Medulla oblongata (tissue), 1 donor: ENCODE measurements around the gene CRYBA4.

Experiments
- DNase-seq: peaks from one replicate; pipeline ENCODE4 v3.0.0-alpha.2; 2015; ENCODE audit errors: extremely low spot score

The CRYBA4 gene

DNA sequence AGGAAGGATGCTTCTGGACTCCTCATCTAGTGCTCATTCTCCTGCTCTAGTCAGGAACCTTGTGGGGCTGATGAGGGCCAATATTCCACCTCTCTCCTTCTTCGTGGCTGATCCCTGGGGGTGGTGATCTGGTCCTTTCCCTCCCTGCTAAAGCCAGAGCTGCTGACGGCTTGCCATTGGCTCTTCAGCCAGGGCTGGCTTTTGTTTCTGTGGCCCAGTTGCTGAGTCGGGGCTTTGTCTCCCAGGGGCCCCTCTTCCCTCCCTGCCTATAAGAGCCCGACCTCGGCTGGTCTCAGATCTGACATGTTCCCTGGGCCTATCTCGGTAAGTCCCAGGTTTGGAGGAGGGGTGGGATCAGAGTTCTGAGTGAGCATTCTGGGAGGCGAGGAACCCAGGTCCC, at the start of gene CRYBA4:
CRYBA4 (plus strand) TSS at position 301 of the 400 bp plus-strand sequence. CDS start 634 bp downstream, outside the sequence.
- DNase-seq = no peak

DNA sequence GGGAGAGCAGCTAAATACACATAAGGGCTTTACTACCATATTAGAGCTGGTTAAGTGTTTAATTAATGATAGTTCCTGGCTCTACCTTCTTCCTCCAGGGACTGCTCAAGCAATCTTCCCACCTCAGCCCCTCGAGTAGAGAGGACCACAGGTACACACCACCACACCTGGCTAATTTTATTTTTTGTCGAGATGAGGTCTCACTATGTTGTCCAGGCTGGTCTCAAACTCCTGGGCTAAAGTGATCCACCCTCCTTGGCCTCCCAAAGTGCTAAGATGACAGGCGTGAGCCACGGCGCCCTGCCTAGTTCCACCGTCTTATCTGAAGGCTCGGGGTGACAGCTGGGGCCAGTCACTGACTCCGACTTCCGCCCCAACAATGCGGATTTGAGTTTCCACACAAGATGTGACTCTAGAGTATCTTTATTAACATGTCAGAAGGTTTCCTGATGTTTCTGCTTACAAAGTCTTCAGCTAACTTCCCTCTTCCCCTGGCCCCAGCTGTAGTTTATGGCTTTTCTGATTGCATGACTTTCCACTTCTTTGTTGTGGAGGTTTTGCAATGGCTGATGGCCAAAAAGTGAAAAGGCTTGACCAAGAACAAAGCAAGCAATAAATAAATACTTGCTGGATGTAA, 48.6 kb upstream of the CRYBA4 start:
- DNase-seq = peak; percentile 73

DNA sequence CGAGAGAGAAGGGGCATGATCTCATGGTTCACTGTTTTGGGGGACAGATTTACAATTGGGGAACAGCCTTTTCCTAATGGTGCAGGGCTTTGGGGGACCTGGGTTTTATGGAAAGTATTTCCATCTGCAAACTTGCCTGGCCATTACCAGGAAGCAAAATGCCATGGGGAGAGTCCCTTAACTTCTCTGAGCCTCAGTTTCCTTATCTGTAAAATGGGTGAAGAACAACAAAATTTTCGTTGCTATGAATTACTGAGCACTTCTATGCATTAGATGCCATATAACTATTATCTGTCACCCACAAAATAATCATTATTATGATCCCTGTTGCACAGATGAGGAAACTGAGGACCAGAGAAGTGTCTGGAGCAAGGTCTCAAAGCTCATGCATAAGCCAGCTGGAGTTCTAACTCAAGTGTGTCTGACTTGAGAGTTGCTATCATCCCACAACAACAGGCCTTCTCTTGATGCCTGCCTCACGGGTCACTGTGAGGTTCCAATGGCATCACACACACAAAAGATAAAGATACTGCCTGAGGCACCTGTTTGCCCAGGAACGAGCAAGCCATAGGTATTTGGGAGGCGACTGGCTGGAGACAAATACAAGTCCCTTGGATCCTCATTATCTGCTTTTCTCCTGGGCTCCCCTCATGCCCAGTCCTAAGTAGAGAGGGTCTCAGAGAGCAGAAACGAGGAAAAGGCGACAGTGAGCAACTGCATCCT, 47.6 kb upstream of the CRYBA4 start:
- no peak for DNase-seq

DNA sequence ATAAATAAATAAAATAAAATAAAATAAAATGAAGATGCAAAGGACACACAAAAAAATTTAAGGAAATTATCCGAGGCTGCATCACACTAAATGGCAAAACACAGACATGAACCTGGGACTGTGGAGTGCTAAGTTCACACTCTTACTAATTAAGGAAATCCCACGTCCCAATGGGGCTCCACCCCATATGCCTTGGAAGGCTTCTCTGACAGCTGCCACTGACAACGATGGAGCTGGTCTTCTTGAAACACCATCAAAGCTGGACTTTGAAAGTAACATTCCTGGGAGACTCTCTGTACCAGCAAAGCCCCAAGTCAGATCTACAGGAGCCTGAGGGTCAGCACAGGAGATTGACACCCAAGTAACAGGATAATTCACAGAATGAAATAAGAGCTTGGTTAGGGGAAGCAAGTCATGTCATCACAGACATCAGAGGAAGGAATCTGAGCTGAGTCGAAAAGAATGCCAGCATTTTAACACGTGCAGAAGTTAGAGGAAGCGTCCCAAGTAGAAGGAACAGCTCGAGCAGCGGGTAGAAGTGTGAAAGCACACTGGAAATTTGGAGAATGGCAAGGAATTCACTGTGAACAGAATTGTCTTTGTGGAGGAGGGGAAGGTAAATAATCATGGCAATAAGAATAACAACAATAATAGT, 45.6 kb upstream of the CRYBA4 start:
- DNase-seq = peak; percentile 63

DNA sequence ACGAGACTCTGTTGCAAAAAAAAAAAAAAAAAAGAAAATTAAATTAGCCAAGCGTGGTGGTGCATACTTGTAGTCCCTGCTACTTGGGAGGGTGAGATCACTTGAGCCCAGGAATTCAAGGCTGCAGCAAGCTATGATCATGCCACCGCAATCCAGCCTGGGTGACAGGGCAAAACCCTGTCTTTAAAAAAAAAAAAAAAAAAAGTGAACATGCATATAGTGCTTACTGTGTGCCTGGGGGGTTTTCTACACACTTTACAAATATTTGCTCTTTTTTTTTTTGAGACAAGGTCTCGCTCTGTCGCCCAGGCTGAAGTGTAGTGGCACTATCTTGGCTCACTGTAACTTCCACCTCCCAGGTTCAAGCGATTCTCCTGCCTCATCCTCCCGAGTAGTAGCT, 44.7 kb upstream of the CRYBA4 start:
- no peak for DNase-seq

DNA sequence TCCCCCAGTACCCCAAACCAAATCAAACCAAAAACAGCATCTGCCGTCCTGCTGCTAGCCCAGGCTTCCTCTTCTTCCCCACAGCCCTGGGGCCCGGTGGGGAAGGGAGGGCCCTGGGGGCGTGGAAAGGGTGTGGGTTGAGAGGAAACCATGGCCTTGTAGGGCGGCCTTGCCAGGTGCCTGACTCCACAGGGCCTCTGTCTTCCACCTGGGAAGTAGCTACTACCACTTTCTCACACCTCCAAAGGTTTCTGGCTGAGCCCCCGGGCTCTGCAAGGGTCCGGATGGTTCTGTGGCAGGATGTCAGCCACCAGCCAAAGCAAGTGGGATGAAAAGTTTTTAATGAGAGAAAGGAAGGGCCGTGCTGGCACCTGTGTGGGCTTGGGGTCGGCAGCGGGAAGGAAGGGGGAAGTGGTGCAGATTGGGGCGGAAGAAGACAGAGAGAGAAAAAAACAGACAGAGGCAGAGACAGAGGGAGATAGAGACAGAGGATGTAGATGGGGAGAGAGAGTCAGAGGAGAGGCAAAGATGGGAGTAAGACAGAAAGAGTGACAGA, 42.4 kb upstream of the CRYBA4 start:
- DNase-seq = peak; percentile 56

DNA sequence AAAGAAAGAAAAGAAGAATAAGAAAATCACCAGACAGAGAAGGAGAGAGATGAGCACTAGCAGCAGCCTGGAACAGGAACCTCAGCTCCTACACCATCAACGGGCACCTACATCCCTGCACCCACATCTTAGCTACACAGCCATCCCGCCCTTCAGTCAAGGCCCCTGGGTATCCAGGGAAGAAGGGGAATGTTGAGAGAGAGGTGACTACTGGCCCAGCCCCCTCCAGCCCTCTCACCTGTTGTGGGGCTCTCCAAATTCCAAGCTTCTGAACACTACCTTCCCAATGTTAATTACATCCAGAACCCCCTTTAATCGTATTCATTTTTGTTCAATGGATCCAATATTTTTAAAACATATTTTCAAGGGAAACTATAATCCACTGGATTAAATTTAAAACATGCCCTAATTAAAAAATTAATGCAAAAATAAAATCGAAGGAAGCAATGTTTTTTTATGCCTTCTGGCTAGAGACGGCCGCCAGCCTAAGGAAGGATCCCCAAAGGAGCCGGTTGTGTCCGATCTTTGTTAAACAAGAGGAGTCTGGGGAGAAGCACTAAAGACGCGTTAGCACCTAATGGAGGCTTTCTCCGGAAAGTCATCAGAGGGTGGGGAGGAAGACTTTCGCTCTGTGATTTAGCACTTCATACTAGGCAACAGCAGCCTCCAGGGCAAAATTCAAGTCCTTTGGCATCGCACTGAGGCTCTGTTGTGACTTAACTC, 41.4 kb upstream of the CRYBA4 start:
- no peak for DNase-seq

DNA sequence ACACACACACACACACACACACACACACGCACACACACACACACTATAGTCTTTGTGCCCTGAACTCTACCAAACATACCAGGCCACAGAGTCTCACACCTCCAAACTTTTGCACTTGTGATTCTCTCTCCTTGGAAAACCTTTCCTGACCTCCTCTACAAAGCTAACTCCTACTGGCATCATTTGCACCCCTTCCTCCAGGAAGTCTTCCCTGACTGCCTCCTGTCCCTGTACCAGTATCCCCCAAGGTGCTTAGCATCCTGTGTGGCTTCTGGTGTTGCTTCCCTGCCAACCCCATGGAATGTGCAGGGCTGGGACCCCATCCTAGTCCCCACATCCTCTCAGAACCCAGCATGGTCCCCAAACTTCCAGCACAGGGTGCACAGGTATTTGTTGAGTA, 40.7 kb upstream of the CRYBA4 start:
- DNase-seq = no peak

DNA sequence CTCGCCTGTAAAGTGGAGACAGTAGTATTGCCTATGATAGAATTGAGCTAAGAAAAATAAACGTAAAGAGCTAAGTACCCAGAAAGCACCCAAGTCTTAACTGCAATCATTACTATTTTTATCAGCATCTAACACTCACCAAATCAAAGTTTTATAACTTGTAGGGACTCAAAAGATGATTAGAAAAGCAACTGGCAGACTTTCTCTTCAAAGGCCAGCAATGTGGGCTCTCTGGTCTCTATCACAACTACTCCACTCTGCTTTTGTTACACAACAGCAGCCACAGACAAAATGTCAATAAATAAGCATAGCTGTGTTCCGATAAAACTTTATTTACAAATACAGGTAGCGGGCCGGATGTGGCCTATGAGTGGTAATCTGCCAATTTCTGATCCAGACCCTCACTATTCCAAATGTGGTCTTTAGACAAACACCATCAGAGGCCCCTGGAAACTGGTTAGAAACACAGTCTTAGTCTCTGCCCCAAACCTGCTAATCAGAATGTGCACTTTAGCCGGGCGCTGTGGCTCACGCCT, 40.1 kb upstream of the CRYBA4 start:
- DNase-seq = no peak

DNA sequence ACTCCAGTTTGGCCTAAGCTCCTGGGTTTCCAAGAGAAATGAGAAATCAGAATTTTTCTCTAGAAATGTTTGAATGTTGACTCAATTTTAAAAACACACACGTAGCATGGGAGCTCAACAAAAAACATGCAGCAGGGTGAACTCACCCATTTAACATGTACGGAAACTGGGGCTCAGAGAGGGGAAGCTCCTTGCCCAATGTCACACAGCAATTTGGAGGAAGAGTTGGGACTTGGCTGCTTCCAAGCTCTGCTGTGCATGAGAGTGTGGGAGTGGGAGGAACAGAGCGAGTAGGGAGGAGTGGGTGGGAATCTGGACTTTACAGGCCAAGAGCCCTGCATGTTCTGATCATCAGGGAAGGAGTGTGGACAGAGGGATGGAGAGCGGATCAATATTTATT, 37.8 kb upstream of the CRYBA4 start:
- no peak for DNase-seq

DNA sequence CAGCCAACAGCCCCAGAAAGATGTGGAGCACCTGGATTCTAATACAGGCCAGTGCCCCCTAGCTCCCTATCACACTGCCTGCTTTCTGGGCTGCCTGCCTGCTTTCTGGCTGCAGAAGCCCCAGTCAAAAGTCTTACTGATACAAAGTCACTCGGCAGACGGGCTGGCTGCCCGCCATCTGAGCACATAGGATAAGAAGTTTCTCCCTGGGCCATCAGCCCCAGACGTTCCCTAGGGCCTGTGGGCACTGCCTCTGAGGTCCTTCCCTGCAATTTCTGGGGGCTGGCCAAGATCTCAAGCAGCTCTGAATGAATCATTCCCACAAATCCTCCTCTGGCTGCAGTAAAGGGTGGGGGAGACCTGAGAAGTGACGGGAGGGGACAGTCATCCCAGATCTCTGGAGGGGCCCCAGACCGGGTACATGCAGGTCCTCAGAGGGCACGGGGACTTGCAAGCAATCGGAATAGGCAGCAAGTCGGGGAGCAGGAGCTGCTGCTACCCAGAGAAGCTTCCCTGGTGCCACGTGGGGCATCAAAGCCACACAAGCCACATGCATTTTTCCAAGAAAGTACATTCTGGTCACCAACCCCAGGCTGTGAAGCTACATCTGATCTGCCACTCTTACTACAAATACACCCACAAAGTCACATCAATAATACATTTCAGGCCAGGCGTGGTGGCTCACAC, 36.5 kb upstream of the CRYBA4 start:
- DNase-seq = no peak

DNA sequence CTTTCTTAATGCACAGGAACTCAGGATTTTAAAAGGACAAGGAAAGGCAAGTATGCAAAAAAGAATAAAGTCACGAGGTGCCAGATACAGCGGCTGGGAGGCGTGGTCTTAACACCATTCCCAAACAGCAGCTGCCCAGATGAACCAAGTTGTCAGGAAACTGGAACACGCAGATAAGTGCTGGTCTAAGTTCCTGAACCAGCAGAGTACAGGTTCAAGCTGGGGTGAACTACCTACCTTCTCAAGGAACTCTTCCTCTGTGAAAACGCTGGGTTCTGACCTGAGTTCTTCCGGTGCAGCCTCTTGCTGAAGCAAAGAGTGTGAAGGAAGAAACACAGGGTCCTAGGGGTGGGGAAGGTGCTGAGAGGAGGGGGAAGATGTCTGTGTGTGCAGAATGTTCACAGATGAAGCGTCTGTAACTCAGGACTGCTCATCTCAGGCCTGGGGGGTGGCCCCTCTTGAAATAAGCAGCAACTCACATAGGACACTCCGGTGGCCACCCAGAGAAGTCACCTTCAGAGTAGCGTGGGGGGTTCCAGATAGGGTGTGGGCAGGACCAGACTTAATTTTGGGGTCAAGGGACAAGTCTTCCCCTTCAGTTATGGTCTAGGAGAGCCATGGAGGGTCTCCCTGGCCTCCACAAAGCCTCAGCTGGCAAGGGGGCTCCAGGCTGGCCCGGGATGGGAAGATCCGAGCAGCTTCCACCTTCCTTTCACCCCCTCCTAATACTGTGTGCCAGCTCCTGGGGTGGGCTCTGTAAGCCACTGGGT, 35.0 kb upstream of the CRYBA4 start:
- no peak for DNase-seq

DNA sequence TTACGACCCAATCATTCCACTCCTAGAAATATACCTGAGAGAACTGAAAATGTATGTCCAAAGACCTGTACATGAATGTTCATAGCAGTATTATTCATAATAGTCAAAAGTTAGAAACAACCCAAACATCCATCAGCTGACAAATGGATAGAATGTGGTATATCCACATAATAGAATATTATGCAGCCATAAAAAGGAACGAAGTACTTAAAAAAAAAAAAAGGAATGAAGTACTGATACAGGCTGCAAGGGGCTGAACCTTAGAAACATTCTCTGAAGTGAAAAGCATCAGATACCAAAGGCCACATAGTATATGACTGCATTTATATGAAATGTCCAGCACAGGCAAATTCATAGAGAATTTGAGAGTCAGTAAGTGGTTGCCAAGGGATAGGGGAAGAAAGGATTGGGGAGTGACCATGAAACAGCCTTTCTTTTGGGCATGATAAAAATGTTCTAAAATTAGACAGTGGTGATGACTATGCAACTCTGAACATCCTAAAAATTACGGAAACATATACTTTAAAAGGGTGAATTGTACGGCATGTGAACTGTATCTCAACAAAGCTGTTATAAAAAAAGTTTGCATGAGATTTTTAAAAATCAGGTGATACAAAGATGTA, 33.7 kb upstream of the CRYBA4 start:
- DNase-seq = no peak

DNA sequence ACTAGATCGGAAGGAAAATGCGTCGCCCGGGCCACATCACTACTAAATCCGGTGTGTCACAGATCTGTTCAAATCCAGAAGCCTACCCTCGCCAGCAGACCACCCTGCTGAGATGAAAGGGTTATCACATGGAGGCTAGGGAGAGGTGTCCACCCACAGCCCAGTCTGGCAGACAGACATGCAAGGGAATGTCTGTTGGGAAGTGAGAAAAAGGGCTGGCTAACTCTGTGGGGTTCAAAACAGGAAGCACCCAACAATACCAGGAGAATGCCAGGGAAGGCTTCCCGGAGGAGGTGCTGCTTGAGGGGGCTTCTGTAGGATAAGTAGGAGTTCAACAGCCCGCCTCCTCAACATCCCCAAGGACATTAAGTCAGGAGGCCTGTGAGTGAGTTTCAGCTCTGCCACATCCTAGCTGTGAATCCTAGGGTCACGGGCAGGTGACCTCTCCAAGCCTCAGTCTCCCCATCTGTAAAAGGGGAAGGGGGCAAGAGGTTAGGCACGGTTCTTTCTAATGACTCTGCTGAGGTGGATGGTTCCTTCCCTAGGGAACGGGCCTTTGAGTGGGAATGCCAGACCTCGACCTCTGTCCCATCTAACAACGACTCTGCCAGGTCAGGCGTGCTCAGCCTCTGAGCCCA, 32.9 kb upstream of the CRYBA4 start:
- no peak for DNase-seq

DNA sequence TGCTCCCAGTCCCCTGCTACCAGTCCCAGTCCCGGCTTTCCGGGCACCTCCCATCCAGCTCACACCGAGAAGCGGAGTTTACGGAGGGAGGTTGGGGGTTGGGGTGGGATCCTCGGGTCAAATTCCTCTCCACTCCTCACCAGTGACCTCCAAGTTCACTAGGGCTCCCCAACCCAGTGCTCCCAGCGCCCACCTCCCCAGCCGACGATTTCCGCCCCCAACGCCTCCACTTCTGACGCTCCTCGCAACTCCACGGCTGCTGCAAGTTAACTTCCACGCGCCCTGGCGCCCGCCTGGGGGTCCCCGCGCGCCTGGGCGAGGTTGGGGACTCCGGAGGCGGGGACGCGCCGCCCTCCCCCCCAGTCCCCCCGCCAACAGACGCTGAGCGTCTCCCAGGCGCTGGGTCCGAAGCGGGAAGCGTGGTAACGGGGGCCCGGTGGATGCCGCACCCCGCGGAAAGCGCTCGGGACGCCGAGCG, 32.4 kb upstream of the CRYBA4 start:
- DNase-seq = no peak

DNA sequence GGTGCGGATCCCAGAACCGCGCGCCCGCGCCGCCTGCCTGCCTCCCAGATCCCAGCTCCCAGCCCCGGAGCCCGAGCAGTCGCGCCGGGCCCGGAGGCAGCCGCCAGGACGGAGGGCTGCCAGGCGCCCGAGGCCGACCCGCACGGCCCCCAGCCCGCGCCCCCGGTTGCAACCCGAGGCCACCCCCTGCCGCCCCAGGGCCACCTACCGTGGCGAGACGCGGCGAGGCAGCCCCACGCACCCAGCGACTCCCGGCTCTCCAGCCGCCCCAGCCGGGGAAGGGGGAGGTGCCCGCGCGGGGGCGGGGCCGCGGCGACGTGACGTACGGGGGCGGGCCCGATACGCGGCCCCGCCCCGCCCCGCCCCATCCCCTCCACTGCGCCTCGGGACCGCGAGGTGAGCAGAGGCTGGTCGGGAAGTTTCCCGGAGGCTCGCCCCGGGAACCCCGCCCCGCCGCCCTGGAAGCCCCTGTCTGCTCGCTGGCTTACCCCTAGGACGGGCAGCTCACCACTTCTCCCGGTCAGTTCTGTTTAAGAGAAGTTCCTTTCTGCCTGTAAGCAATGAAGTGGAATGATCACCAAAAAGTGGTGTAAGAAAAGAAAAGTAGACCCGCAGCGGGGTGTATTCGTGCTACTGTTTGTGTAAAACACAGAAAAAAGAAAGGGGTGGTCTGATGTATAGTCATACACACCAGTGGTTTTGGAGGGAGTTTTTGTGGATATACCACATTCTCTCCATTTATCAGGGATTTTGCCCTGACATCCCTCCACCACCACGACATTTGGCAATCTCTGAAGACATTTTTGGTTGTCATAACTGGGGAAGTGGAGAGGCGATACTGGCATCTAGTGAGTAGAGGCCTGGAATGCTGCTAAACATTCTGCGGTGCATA, 31.7 kb upstream of the CRYBA4 start, which contains the start of gene TPST2:
TPST2 (minus strand) TSS at position 288 of the 892 bp plus-strand sequence. CDS start 48,502 bp downstream, outside the sequence.
- peak; percentile 82 for DNase-seq

DNA sequence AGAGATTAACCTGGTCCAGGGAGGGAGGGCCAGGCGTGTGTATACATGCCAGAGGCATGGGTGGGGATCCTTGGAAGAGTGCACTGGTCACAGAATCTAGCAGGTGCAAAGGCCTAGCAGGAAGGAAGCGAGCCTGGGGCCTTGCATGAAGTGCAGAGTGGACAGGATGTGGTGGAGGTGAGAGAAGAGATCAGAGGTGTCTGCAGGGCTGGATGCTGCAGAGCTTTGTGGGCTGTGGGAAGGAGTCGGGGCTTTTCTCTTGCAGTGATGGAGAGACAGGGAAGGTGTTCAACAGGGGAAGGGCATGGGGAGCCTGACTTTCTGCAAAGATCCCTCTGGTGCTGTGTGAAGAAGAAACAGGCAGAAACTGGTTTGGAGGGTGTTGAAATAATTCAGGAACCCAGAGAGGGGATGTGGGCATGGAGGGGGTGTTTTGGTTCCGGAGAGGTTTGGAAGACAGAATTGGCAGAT, 29.3 kb upstream of the CRYBA4 start:
- peak; percentile 45 for DNase-seq

DNA sequence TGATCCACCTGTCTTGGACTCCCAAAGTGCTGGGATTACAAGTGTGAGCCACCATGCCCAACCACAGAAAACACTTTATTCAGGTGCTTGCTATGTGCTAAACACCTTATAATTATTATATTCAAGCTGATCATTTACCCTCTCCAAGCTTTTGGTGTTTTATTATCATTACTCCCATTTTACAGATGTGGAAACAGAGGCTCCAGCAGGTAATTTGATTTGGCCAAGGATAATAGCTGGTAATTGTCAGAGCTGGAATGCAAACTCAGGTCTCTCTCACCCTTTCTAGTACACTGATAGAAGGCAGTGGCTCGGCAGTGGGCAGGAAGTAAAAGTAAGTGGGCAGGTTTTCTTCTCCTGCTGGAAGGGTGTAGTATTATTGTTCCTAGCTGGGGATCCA, 28.0 kb upstream of the CRYBA4 start:
- no peak for DNase-seq
